Left forelimb (tissue), 1 donor: ENCODE measurements around the gene STK32C.

Source experiments
- DNase-seq: peaks from one replicate; pipeline ENCODE4 v3.0.0-alpha.2; 2018; ENCODE audit warnings: low spot score

Gene STK32C

GRCh38 chr10:132265890-132266496 lies 41.8 kb downstream of the STK32C start:
- DNase-seq = no peak

GRCh38 chr10:132264966-132265889 lies 42.5 kb downstream of the STK32C start:
- DNase-seq = no peak

- DNase-seq = no peak
These were observed 43.3 kb downstream of the STK32C start for GRCh38 chr10:132264306-132264950.

GRCh38 chr10:132263866-132264265 lies 43.9 kb downstream of the STK32C start:
- DNase-seq = no peak

GRCh38 chr10:132259702-132260482 lies 47.9 kb downstream of the STK32C start:
- no peak for DNase-seq

GRCh38 chr10:132258423-132258822 lies 49.3 kb downstream of the STK32C start:
- no peak for DNase-seq

- no peak for DNase-seq
These were observed 49.8 kb downstream of the STK32C start for GRCh38 chr10:132257907-132258306.

GRCh38 chr10:132257271-132257670 lies 50.5 kb downstream of the STK32C start:
- DNase-seq = no peak

GRCh38 chr10:132256866-132257265 lies 50.9 kb downstream of the STK32C start:
- DNase-seq = no peak

GRCh38 chr10:132255489-132256344 lies 52.0 kb downstream of the STK32C start:
- DNase-seq = no peak

GRCh38 chr10:132254841-132255240 lies 52.9 kb downstream of the STK32C start:
- DNase-seq = no peak

- DNase-seq = no peak
These were observed 54.6 kb downstream of the STK32C start for GRCh38 chr10:132253092-132253687.

GRCh38 chr10:132252412-132252811 lies 55.3 kb downstream of the STK32C start:
- DNase-seq = no peak

GRCh38 chr10:132251928-132252327 lies 55.8 kb downstream of the STK32C start:
- DNase-seq = no peak

GRCh38 chr10:132250481-132251475 lies 57.0 kb downstream of the STK32C start:
- DNase-seq = no peak

- DNase-seq = no peak
These were observed 57.9 kb downstream of the STK32C start for GRCh38 chr10:132249824-132250375.

- no peak for DNase-seq
These were observed 58.5 kb downstream of the STK32C start for GRCh38 chr10:132249226-132249724.

GRCh38 chr10:132248455-132249225 lies 59.1 kb downstream of the STK32C start:
- no peak for DNase-seq
